GM19463 (cell line): Measurements from ENCODE around the gene EHD2.

Experiments
- ATAC-seq: cut with Tn5 transposase; IDR thresholded peaks from one replicate; pipeline ENCODE4 v1.9.1; 2021; ENCODE audit warnings: mild to moderate bottlenecking, moderate library complexity; ENCODE audit not compliant: unreplicated experiment

Gene EHD2

GRCh38 chr19:47691090-47691489, 22.1 kb upstream of the EHD2 start:
- ATAC-seq, result no peak

DNA sequence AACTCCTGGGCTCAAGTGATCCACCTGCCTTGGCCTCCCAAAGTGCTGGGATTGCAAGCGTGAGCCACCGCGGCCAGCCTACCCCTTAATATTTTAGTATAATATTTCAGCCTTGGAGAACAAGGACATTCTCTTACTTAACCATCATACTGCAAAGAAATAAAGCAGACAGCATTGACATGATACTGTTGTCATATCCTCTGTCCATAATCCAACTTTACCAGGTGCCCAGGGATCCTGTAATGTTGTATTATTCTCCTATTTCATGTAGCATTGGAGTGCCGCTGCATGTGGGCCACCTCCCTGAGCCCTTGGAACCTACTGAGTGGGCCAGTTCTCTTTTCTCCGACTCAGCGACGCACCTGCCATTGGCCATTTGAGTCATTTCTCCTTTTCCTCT, 21.4 kb upstream of the EHD2 start:
- no peak for ATAC-seq

GRCh38 chr19:47693489-47693888, 19.7 kb upstream of the EHD2 start:
- ATAC-seq, result no peak

- no peak for ATAC-seq
Measured at GRCh38 chr19:47693903-47694302, 19.3 kb upstream of the EHD2 start.

DNA sequence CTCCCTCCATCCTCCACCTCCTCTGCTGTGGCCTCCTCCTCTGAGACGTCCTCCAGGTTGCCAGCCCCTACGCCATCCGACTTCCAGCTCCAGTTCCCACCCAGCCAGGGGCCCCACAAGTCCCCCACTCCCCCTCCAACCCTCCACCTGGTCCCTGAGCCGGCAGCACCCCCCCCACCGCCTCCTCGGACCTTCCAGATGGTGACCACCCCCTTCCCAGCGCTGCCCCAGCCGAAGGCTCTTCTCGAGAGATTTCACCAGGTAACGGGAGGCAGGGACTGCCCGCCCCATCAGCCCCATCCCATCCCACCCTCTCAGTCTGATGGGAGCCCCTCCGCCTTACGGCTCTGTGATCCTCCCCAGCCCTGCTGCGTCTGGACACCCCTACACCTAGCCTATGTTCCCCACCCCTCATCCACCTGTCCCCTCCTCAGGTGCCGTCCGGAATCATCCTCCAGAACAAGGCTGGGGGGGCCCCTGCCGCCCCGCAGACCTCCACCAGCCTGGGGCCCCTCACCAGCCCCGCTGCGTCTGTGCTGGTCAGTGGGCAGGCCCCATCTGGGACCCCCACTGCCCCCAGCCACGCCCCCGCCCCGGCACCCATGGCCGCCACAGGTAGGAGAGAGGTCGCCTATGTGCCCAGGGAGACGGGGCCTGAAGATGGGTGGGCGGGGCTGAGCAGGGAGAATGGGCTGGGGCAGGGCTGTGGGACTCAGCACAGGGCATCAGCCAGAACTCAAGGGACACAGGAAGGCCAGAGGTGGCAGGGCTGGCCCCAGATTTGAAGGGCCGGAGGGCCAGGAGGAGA, 18.6 kb upstream of the EHD2 start:
- no peak for ATAC-seq

GRCh38 chr19:47695533-47696262, 17.5 kb upstream of the EHD2 start:
- no peak for ATAC-seq

- ATAC-seq, result no peak
Measured at GRCh38 chr19:47696635-47697034, 16.6 kb upstream of the EHD2 start.

DNA sequence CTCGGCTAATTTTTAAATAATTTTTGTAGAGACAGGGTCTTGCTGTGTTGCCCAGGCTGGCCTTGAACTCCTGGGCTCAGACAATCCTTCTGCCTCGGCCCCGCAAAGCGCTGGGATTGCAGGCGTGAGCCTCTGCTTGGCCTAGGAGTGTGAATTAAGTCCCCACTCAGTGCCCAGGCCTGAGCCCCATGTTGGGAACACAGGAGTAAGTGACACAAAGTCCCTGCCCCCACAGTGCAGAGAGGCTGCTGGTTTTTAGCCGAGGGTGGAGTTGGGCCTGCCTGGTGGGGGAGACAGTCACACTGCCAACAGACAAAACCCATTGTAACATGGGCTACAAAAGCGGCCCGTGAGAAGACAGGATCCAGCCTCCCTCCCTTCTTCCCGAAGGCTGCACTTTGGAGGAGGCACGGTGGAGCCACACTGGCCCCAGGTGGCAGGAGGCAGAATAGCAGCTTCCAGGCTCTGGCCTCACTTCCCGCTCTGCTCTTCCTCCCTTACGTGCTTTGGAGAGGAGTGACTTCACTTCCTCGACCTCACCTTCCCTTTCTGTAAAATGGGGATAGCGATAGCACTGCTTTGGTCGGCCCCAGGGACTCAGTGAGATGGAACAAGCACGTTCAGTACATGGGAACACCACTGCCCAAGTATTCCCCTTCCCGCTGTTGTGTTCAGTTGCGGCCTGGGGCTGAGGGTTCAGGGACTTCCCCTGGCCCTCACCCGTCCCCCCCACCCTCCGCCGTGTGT, 15.2 kb upstream of the EHD2 start:
- ATAC-seq, result no peak

- ATAC-seq, result no peak
Measured at GRCh38 chr19:47698631-47699359, 14.4 kb upstream of the EHD2 start.

DNA sequence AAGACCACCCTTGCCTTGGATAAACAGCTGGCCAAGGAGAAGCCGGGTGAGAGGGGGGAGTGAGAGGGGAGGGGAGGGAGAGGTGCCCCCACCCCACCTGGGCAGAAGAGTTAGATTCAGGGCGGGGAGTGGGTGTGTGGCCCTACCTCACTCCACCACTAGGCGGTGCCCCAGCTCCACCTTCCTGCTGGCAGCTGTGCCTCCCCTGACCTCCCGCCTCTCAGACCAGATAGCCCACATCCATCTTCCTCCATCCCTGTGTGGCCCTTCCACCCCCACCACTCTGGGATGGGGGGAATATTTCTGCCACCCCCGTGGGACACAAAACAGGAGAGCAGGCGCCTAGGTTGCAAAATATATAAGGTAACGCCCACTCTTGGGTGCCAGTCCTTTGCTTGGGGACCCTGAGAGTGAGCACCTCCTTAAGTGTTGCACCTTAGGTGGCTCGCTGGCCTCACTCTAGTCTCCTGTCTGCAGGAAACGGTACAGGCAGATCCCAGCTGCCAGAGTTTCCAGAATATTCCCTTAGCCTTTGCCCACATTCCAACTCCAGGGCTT, 13.8 kb upstream of the EHD2 start:
- ATAC-seq, result no peak

DNA sequence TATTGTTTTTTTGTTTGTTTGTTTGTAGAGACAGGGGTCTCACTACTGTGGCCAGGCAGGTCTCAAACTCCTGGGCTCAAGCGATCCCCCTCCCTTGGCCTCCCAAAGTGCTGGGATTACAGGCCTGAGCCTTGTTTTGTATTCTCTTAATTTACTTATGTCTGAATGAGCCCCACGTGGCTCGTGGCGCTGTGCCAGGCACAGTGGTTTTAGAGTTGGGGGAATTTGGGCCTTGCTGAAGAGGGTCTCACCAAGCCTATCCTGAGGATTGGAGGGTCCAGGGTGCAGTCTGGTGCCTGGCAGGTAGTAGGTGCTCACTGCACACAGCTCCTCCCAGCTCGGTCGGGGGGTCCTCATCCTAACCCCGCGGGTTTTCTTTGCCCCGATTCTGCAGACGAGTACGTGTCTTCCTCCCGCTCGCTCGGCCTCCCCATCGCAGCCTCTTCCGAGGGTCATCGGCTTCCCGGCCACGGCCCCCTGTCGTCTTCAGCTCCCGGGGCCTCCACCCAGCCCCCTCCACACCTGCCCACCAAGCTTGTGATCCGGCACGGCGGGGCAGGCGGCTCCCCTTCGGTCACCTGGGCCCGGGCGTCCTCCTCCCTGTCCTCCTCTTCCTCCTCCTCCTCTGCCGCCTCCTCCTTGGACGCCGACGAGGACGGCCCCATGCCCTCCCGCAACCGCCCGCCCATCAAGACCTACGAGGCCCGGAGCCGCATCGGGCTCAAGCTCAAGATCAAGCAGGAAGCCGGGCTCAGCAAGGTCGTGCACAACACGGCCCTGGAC, 12.1 kb upstream of the EHD2 start:
- ATAC-seq, result no peak

DNA sequence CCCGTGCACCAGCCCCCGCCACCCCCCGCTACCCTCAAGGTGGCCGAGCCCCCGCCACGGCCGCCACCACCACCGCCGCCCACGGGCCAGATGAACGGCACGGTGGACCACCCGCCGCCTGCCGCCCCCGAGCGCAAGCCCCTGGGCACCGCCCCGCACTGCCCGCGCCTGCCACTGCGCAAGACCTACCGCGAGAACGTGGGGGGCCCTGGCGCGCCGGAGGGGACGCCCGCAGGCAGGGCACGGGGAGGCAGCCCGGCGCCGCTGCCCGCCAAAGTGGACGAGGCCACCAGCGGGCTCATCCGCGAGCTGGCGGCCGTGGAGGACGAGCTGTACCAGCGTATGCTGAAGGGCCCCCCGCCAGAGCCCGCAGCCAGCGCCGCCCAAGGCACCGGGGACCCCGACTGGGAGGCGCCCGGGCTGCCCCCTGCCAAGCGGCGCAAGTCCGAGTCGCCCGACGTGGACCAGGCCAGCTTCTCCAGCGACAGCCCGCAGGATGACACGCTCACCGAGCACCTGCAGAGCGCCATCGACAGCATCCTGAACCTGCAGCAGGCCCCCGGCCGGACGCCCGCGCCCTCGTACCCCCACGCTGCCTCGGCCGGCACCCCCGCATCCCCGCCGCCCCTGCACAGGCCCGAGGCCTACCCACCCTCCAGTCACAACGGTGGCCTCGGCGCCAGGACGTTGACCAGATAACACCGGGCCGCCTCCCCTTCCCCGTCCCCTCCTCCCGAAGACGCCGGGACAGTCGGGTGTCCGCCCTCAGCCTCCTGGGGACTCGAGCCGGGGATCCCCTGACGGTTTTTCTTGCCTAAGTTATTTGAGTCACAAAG, 11.3 kb upstream of the EHD2 start:
- ATAC-seq, result no peak

DNA sequence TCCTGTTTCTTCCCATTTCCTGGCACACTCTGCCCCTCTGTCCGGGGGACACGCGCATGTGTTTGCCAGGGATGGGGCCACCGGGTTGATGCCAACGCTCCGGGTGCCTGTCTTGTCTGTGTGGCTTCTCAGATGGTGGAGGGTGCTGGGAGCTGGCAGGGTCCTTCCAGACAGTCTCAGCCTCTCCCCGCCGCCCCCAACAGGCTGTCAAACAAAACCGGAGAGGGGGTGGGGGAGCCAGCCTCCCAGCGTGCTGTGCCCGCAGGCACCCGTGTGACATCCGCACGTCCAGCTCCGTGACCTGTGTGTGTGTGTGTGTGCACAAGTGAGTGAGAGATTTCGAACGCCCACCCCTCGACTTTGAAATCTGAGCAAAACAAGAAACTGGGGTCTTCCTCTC, 10.6 kb upstream of the EHD2 start:
- no peak for ATAC-seq

GRCh38 chr19:47703301-47703700, 9.9 kb upstream of the EHD2 start:
- no peak for ATAC-seq

- ATAC-seq, result no peak
Measured at GRCh38 chr19:47704024-47704423, 9.2 kb upstream of the EHD2 start.

DNA sequence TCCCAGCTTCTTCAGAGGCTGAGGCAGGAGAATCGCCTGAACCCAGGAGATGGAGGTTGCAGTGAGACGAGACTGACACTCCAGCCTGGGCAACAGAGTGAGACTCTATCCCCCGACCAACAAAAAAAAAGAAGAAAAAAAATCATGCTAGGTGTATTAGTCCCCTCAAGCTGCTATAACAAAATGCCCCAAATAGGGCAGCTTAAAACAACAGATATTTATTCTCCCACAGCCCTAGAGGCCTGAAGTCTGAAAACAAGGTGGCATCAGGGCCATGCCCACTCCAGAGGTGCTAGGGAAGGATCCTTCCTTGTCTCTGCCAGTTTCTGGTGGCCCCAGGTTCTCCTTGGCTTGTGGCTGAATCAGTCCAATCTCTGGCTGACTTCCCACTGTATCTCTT, 8.6 kb upstream of the EHD2 start:
- no peak for ATAC-seq

GRCh38 chr19:47707135-47707925, 5.9 kb upstream of the EHD2 start:
- ATAC-seq, result no peak

DNA sequence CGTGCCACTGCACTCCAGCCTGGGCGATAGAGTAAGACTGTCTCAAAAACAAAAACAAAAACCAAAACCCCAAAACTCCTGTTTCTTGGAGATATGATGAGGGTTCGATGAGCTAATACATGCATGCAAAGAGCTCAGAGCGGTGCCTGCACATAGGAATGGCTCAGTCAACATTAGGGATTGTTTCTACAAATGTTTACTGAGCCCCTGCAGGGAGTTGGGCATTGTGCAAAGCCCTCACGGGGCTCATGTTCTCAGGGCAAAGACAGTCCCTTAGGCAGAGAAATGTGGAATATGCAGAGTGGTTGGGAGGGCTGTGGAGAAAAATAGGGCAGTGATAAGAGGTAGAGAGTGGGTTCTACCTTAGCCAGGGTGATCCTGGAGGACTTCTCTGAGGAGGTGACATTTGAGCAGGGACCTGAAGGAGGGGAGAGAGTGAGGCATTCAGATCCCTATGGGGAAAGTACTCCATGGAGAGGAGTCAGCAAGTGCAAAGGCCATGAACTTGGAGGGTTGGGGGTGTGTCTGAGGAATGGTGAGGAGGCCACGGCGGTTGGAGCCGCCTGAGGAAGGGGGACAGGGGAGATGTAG, 1.5 kb upstream of the EHD2 start:
- no peak for ATAC-seq
